Thoracic aorta (tissue), 2 donors: ENCODE results near the gene PPY. TPM values are rescaled to one million over a fixed set of nuclear protein-coding genes. Genes with fewer than 3 reads are reported as not detected.

Experiments used
- ATAC-seq: fragments of 150-250 bp; one replicate; pipeline ENCODE4 v1.8.0; 2017; ENCODE audit warnings: low read depth; ENCODE audit not compliant: insufficient number of reproducible peaks, low FRiP score
- DNase-seq: peaks from one replicate; pipeline ENCODE4 v3.0.0-alpha.2; 2020; ENCODE audit warnings: low spot score
- H3K27ac ChIP-seq, 2 donors: fragments of 200-600 bp; sonication (generic); 1 replicate in 1 of 2; 2 replicates in 1 of 2; pipeline ENCODE4 v1.5.1; 2016; ENCODE audit warnings: mild to moderate bottlenecking in 2 of 2, moderate library complexity in 2 of 2
- H3K27me3 ChIP-seq: fragments of 200-600 bp; sonication (generic); replicated peaks from 2 replicates; pipeline ENCODE4 v1.6.0; 2016; ENCODE audit warnings: mild to moderate bottlenecking; ENCODE audit not compliant: insufficient read depth
- H3K36me3 ChIP-seq: fragments of 200-600 bp; sonication (generic); one replicate; pipeline ENCODE4 v1.5.1; 2016
- H3K4me1 ChIP-seq, 2 donors: fragments of 200-600 bp; sonication (generic); 1 replicate in 1 of 2; 2 replicates in 1 of 2; pipeline versions ENCODE4 v1.5.1 to v1.6.0; 2016; ENCODE audit warnings: low read depth in 2 of 2, mild to moderate bottlenecking in 1 of 2; ENCODE audit not compliant: control insufficient read depth in 1 of 2
- H3K4me3 ChIP-seq: fragments of 200-600 bp; sonication (generic); 2 replicates; pipeline ENCODE4 v1.5.1; 2016; ENCODE audit warnings: mild to moderate bottlenecking
- H3K9me3 ChIP-seq: fragments of 200-600 bp; sonication (generic); 2 replicates; pipeline ENCODE4 v1.5.1; 2016
- total RNA-seq, 2 donors: library from RNA; depleted of rRNA; stranded (reverse); fragments of >200 nt; gene quantifications; one replicate each; pipeline versions ENCODE4 v1.1.0 to v1.2.3, GENCODE V29; 2016
- TF ChIP-seq, protein P1 (sequence below): fragments of 200-600 bp; sonication (generic); IDR thresholded peaks from one replicate; pipeline ENCODE4 v1.5.1; 2019; ENCODE audit warnings: antibody characterized with exemption

Gene PPY
- total RNA-seq, 2 donors from 2014 or later = not detected

DNA sequence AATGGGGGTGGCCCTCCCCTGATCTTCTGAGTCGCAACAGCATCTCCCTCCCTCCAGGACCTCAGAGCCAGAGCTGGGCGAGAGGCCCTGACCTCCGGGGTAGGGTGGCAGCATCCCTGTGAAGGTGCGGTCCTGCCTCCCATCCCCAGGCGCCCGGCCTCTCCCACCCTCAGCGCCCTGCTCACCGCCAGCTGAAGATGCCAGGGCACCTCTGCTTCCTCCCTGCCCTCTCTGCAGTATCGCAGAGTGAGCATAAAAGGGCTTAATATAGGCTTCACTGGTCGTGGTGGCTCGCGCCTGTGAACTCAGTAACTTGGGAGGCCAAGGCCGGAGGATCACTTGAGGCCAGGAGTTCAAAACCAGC, 24.3 kb downstream of the PPY start:
- H3K4me3 ChIP-seq = peak overlapping the region; percentile 77
- no peaks in the 10 kb centered on the region for H3K27me3 ChIP-seq
- TF ChIP-seq, protein P1, sequence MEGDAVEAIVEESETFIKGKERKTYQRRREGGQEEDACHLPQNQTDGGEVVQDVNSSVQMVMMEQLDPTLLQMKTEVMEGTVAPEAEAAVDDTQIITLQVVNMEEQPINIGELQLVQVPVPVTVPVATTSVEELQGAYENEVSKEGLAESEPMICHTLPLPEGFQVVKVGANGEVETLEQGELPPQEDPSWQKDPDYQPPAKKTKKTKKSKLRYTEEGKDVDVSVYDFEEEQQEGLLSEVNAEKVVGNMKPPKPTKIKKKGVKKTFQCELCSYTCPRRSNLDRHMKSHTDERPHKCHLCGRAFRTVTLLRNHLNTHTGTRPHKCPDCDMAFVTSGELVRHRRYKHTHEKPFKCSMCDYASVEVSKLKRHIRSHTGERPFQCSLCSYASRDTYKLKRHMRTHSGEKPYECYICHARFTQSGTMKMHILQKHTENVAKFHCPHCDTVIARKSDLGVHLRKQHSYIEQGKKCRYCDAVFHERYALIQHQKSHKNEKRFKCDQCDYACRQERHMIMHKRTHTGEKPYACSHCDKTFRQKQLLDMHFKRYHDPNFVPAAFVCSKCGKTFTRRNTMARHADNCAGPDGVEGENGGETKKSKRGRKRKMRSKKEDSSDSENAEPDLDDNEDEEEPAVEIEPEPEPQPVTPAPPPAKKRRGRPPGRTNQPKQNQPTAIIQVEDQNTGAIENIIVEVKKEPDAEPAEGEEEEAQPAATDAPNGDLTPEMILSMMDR = no peak
- DNase-seq (no peak), ATAC-seq (no peak)
- no peaks in the 10 kb centered on the region for H3K9me3 ChIP-seq
- H3K36me3 ChIP-seq = no peaks in the 10 kb centered on the region
- H3K4me1 ChIP-seq = peaks cover 6% of the 10 kb centered on the region in 2 donors
- no peak overlapping the region for H3K27ac ChIP-seq

DNA sequence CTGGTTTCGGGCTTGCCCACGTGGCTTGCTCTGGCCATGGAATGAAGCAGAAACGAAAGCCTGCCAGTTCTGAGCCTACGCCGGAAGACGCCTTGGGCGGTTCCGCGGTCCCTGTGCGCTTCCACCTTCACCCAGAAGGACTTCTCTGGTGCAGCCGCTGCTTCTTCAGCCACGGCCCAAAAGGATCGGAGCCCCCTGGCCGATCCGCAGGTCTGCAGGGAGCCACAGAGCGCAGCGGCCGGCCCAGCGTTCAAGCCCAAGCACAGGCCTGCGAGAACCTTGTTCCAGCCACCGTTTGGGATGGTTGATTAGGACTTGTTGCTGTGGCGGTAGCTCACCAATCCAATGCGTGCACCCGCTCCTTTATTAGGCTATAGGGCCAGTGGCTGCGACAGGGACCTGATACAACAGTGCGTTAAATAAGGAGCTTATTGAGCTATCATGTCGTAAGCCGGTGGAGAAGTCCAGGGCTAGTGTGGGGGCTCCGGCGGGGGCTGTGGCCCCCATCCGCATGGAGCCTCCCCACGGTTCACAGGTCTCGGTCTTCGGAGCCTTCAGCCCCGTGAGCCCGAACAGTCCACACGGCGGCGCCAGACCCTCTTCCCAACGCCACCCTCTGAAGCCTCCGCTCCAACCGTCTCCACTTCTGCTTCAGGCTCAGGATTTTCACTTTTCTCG, 24.8 kb downstream of the PPY start:
- H3K27me3 ChIP-seq = no peaks in the 10 kb centered on the region
- no peaks in the 10 kb centered on the region for H3K9me3 ChIP-seq
- no peak overlapping the region for H3K27ac ChIP-seq
- H3K4me3 ChIP-seq = peak overlapping the region; percentile 77
- ATAC-seq (no peak), DNase-seq (no peak)
- TF ChIP-seq, protein P1 = peak; percentile 57
- H3K4me1 ChIP-seq = peaks cover 6% of the 10 kb centered on the region in 2 donors
- H3K36me3 ChIP-seq = no peaks in the 10 kb centered on the region

DNA sequence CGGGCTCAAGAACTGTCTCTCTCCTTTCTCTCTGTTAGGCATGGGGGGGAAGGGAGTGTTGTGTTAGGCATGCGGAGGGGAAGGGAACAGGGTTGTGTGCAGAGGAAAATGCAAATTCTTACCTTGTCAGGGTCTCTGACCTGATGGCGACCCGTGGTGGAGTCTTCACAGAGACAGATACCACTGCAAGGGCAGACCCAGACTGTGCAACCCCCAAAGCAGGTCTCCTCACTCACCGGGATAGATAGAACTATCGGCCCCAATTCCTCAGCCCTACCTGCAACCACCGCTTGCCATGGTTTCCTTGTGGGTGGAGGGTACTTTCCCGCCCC, 25.3 kb downstream of the PPY start:
- DNase-seq = no peak
- no peak for ATAC-seq
- Histone ChIP-seq H3K36me3 (no peaks in the 10 kb centered on the region), H3K4me3 (peak overlapping the region; percentile 77), H3K9me3 (no peaks in the 10 kb centered on the region), H3K4me1 (peaks cover 6% of the 10 kb centered on the region in 2 donors), H3K27ac (no peak overlapping the region), H3K27me3 (no peaks in the 10 kb centered on the region)
- TF ChIP-seq, protein P1 = no peak

DNA sequence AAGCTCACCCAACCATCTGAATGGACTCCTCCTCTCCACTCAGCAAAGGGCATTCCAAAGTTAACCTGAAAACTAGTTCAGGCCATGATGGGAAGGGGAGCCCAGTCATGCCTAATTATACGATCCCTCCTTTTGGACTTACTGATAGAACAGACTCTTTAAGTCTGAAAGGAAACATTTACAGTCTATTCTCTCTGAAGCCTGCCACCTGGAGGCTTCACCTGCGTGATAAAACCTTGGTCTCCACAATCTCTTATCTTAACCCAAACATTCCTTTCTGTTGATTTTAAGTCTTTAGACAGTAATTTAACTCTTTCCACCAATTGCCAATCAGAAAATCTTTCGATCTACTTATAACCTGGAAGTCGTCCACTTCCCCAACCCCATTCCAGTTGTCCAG, 25.9 kb downstream of the PPY start:
- Histone ChIP-seq H3K36me3 (no peaks in the 10 kb centered on the region), H3K4me1 (peaks cover 6% of the 10 kb centered on the region in 2 donors), H3K9me3 (no peaks in the 10 kb centered on the region), H3K4me3 (no peak overlapping the region), H3K27ac (no peak overlapping the region), H3K27me3 (no peaks in the 10 kb centered on the region)
- no peak for ATAC-seq
- TF ChIP-seq, protein P1 = no peak
- DNase-seq = no peak

DNA sequence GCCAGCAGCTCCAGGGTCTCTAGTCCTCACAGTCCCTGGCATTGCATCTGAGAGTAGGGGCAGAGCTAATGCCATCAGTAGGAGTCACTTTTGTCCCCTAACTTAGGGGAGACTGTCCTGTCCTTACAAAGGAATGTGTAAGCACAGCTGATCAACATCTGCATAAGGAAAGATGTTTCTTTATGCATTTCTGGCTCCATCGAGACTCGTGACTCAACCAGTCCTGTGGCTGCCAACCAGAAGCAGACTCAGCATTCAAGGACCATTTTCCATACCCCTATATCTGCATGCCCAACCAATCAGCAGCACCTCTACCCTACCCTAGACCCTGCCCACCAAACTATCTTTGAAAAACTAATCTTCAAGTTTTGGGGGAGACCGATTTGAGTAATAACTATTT, 26.7 kb downstream of the PPY start:
- Histone ChIP-seq H3K36me3 (no peaks in the 10 kb centered on the region), H3K27me3 (no peaks in the 10 kb centered on the region), H3K4me3 (no peak overlapping the region), H3K4me1 (peaks cover 6% of the 10 kb centered on the region in 2 donors), H3K27ac (no peak overlapping the region), H3K9me3 (no peaks in the 10 kb centered on the region)
- TF ChIP-seq, protein P1 = no peak
- ATAC-seq (no peak), DNase-seq (no peak)
